Fibroblast of lung (primary cell): ENCODE data around the gene DOCK4. TPM values are rescaled to one million over a fixed set of nuclear protein-coding genes. Genes with fewer than 3 reads are reported as not detected.

Experiments used
- DNase-seq, 2 donors: peaks; one replicate each; pipeline versions ENCODE4 v3.0.0 to v3.0.0-alpha.2; 2010; ENCODE audit warnings: low read depth in 2 of 2
- H2AFZ ChIP-seq: 2 replicates; pipeline ENCODE4 v1.5.1; 2012; ENCODE audit warnings: low read length, control low read depth, inconsistent platforms
- H3K27ac ChIP-seq: 2 replicates; pipeline ENCODE4 v1.5.1; 2011; ENCODE audit warnings: low read length, control low read depth; ENCODE audit not compliant: insufficient read depth
- H3K27me3 ChIP-seq: 2 replicates; pipeline ENCODE4 v1.5.1; 2011; ENCODE audit warnings: mild to moderate bottlenecking, low read length; ENCODE audit not compliant: control insufficient read depth, insufficient read depth
- H3K36me3 ChIP-seq: 2 replicates; pipeline ENCODE4 v1.5.1; 2011; ENCODE audit warnings: low read length; ENCODE audit not compliant: control insufficient read depth, insufficient read depth
- H3K4me1 ChIP-seq: 2 replicates; pipeline ENCODE4 v1.5.1; 2011; ENCODE audit warnings: low read length; ENCODE audit not compliant: control insufficient read depth, insufficient read depth; ENCODE audit errors: extremely low read depth
- H3K4me2 ChIP-seq: 2 replicates; pipeline ENCODE4 v1.5.1; 2011; ENCODE audit warnings: low read length, control low read depth; ENCODE audit not compliant: insufficient read depth; ENCODE audit errors: extremely low read depth
- H3K4me3 ChIP-seq, 4 experiments: fragments of 200-600 bp in 1 of 4; sonication (generic) in 1 of 4; replicated peaks in 1 of 4; 2 replicates each; pipeline ENCODE4 v1.5.1; 2011 to 2016; ENCODE audit warnings: low read length in 4 of 4, low read depth in 3 of 4, mild to moderate bottlenecking in 3 of 4, control low read depth in 2 of 4, inconsistent platforms in 1 of 4, mixed read lengths in 1 of 4; ENCODE audit not compliant: insufficient read depth in 1 of 4; ENCODE audit errors: control extremely low read depth in 1 of 4
- H3K79me2 ChIP-seq: 2 replicates; pipeline ENCODE4 v1.5.1; 2012; ENCODE audit warnings: mild to moderate bottlenecking, low read length, inconsistent platforms; ENCODE audit not compliant: control insufficient read depth, insufficient read depth
- H3K9ac ChIP-seq: 2 replicates; pipeline ENCODE4 v1.5.1; 2011; ENCODE audit warnings: mild to moderate bottlenecking, low read length, control low read depth; ENCODE audit not compliant: insufficient read depth
- H3K9me3 ChIP-seq: 2 replicates; pipeline ENCODE4 v1.5.1; 2012; ENCODE audit warnings: low read depth, low read length; ENCODE audit not compliant: control insufficient read depth, insufficient read depth
- H4K20me1 ChIP-seq: 2 replicates; pipeline ENCODE4 v1.5.1; 2011; ENCODE audit warnings: low read length; ENCODE audit not compliant: control insufficient read depth, insufficient read depth; ENCODE audit errors: extremely low read depth
- EZH2 ChIP-seq: IDR thresholded peaks from 2 replicates; pipeline ENCODE4 v1.5.1; 2012; ENCODE audit warnings: low read length, control low read depth, mild to moderate bottlenecking; ENCODE audit errors: missing control alignments
- polyA plus RNA-seq, 2 donors: library from polyadenylated mRNA; depleted of rRNA in 1 of 2; stranded (reverse) in 1 of 2; unstranded in 1 of 2; fragments of >200 nt; gene quantifications; 2 replicates each; pipeline ENCODE4 v1.2.1, GENCODE V29; 2011 to 2012; ENCODE audit warnings: missing spikeins in 1 of 2
- total RNA-seq: library from RNA; depleted of rRNA; stranded (reverse); fragments of >200 nt; gene quantifications from 2 replicates; pipeline ENCODE4 v1.2.1, GENCODE V29; 2014
- TF ChIP-seq, protein P1 (sequence below), 2 donors: IDR thresholded peaks in 1 of 2; conservative IDR thresholded peaks in 1 of 2; 1 replicate in 1 of 2; 2 replicates in 1 of 2; pipeline ENCODE4 v1.5.1; 2011 to 2012; ENCODE audit warnings: low read length in 2 of 2, control low read depth in 1 of 2, inconsistent platforms in 1 of 2, low read depth in 1 of 2, mild to moderate bottlenecking in 1 of 2

The DOCK4 gene
- total and polyA plus RNA-seq, 2 donors (not counting 1 experiment from before 2014, with no cell fraction given): 20.8 to 39.3 TPM

DNA sequence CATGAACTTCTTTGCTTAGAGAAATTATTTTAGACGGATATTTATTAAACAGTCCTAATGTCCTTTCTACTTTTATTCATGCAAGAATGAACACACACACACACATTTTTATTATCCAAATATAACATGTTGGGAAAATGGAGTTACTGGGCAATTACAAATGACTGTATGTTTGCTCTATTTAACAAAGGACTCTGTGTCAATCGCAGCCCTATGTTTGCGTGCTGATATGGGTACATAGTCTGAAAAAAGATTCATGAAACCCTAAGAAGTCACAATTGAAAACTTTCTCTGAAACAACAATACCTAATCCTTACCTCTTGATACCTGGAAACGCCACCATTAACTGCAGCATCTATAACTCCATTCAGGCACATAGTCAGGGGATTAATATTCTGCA lies 459.2 kb downstream of the DOCK4 start:
- TF ChIP-seq EZH2: no peak
- TF ChIP-seq, protein P1, sequence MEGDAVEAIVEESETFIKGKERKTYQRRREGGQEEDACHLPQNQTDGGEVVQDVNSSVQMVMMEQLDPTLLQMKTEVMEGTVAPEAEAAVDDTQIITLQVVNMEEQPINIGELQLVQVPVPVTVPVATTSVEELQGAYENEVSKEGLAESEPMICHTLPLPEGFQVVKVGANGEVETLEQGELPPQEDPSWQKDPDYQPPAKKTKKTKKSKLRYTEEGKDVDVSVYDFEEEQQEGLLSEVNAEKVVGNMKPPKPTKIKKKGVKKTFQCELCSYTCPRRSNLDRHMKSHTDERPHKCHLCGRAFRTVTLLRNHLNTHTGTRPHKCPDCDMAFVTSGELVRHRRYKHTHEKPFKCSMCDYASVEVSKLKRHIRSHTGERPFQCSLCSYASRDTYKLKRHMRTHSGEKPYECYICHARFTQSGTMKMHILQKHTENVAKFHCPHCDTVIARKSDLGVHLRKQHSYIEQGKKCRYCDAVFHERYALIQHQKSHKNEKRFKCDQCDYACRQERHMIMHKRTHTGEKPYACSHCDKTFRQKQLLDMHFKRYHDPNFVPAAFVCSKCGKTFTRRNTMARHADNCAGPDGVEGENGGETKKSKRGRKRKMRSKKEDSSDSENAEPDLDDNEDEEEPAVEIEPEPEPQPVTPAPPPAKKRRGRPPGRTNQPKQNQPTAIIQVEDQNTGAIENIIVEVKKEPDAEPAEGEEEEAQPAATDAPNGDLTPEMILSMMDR (conservative IDR thresholded peaks at IDR 0.05 in 1 of 2, IDR thresholded peaks at IDR 0.05 in 1 of 2; ENCODE audit: low read depth in 1 of 2, low read length in 2 of 2): no peak
- H3K4me1 ChIP-seq: no peaks in the 10 kb centered on the region
- no peak for DNase-seq
- H3K9ac ChIP-seq: no peak overlapping the region
- H2AFZ ChIP-seq: no peak overlapping the region
- no peaks in the 10 kb centered on the region for H3K27me3 ChIP-seq
- no peaks in the 10 kb centered on the region for H3K9me3 ChIP-seq
- no peaks in the 10 kb centered on the region for H3K79me2 ChIP-seq
- no peak overlapping the region for H3K4me2 ChIP-seq
- H3K36me3 ChIP-seq: no peaks in the 10 kb centered on the region
- no peaks in the 10 kb centered on the region for H4K20me1 ChIP-seq
- no peak overlapping the region for H3K4me3 ChIP-seq
- H3K27ac ChIP-seq: no peak overlapping the region

DNA sequence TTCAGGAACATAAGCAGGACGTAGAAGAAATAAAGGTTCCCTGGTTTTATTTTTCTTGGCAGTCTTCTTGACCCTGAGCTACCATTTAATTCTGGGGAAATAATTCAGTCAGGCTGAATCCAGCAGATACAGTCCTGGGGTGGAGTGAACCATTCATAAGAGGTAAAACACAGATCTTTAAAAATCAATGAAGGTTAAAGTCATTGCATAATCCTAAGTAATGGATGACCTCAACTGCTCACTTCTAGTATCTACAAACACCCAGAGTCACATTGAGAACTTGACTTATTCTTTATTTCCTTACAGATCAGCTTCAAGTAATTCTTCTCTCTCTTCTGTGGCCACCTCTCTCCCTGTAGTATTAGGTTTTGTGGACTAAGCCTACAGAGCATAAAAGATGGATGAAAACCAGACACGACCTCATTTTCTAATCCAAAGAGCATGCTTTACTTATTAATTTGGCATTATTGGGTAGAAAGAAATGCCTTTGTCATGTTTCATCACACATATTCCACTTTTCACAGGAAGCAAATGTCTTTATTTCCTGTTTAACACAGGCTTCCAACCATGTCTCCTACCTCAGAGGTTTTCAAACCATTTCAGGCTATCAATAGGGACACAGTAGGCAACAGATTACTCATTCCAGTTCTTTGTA lies 461.6 kb downstream of the DOCK4 start:
- H3K27me3 ChIP-seq: no peaks in the 10 kb centered on the region
- no peaks in the 10 kb centered on the region for H3K9me3 ChIP-seq
- no peak for TF ChIP-seq EZH2
- TF ChIP-seq, protein P1 (conservative IDR thresholded peaks at IDR 0.05 in 1 of 2, IDR thresholded peaks at IDR 0.05 in 1 of 2; ENCODE audit: low read depth in 1 of 2, low read length in 2 of 2): no peak
- H3K36me3 ChIP-seq: no peaks in the 10 kb centered on the region
- DNase-seq: peak; percentile 44 to 78
- no peak overlapping the region for H3K9ac ChIP-seq
- H3K4me3 ChIP-seq: no peak overlapping the region
- no peak overlapping the region for H3K27ac ChIP-seq
- H3K79me2 ChIP-seq: no peaks in the 10 kb centered on the region
- no peak overlapping the region for H2AFZ ChIP-seq
- no peaks in the 10 kb centered on the region for H3K4me1 ChIP-seq
- no peak overlapping the region for H3K4me2 ChIP-seq
- no peaks in the 10 kb centered on the region for H4K20me1 ChIP-seq

DNA sequence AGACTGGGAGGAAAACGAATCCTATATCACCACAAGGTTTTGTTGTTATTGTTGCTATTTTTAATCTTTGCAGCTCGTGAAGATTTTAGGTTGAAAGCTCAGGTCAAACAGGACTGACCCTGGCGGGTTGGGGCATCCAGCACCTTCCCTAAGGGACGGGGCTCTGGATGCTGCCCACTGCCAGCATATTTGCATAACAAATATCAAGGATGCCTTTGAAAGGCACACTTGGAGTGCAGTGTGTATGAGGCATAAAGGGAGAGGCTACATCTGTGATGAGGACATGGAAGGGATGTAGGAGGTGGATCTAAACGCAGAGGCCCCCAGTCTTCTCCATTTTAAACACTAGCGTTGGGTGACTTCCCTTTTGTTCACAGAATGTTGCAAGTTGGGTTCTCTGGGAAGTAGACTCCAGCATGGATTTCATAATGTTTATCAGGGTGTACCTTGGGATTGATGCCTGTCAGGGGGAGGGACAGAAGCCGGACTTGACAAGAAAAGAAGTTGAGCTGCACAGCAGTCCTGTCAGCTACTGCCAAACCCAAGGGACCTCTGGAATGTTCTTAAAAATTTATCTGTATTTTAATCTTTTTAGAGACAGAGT lies 462.9 kb downstream of the DOCK4 start:
- Histone ChIP-seq H3K9ac (no peak overlapping the region), H4K20me1 (no peaks in the 10 kb centered on the region), H3K27ac (no peak overlapping the region), H3K4me1 (no peaks in the 10 kb centered on the region), H3K27me3 (no peaks in the 10 kb centered on the region), H3K79me2 (no peaks in the 10 kb centered on the region), H3K36me3 (no peaks in the 10 kb centered on the region), H3K4me3 (no peak overlapping the region), H3K9me3 (no peaks in the 10 kb centered on the region), H2AFZ (no peak overlapping the region), H3K4me2 (no peak overlapping the region)
- no peak for DNase-seq
- no peak for TF ChIP-seq EZH2
- TF ChIP-seq, protein P1 (conservative IDR thresholded peaks at IDR 0.05 in 1 of 2, IDR thresholded peaks at IDR 0.05 in 1 of 2; ENCODE audit: low read depth in 1 of 2, low read length in 2 of 2): no peak
